Suprapubic skin (tissue), 4 donors: Measurements from ENCODE around the gene ERBB4.

Source experiments
- EP300 ChIP-seq: sonication (generic); formaldehyde crosslinking; IDR thresholded peaks from one replicate; pipeline ENCODE4 v1.6.1; 2017; ENCODE audit warnings: antibody characterized with exemption
- POLR2A ChIP-seq, 2 donors: fragments of 450-650 bp; IDR thresholded peaks; one replicate each; pipeline ENCODE4 v1.6.1; 2017; ENCODE audit warnings: antibody characterized with exemption in 2 of 2, mild to moderate bottlenecking in 2 of 2, moderate library complexity in 2 of 2
- POLR2AphosphoS5 ChIP-seq, 3 donors: sonication (generic); formaldehyde crosslinking; IDR thresholded peaks; one replicate each; pipeline ENCODE4 v1.6.1; 2017; ENCODE audit warnings: antibody characterized with exemption in 3 of 3
- TF ChIP-seq, protein P1 (sequence below), 2 donors: fragments of 200-600 bp in 1 of 2; fragments of 450-650 bp in 1 of 2; sonication (generic) in 1 of 2; IDR thresholded peaks; one replicate each; pipeline ENCODE4 v1.5.1; 2016 to 2019; ENCODE audit warnings: antibody characterized with exemption in 2 of 2, mild to moderate bottlenecking in 1 of 2, moderate library complexity in 1 of 2

DNA sequence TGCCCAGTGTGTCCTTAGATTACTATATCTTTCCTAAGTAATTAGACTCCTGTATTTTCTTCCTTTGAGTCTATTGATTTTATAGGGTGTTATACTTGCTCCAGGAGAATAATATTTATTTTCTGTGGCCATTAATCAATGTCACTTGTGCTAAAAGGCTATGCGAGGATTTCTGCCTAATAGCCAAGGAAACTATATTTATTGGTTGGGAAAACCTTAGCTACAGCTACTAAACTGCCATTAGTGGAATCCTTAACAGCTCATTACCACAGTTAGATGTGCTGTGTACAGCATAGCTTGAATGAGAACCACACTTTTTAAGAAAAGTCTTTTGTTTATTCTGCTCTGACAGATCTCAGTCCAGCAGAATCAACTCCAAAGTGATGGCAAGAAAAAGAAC, 537.3 kb downstream of the ERBB4 start:
- TF ChIP-seq, protein P1, sequence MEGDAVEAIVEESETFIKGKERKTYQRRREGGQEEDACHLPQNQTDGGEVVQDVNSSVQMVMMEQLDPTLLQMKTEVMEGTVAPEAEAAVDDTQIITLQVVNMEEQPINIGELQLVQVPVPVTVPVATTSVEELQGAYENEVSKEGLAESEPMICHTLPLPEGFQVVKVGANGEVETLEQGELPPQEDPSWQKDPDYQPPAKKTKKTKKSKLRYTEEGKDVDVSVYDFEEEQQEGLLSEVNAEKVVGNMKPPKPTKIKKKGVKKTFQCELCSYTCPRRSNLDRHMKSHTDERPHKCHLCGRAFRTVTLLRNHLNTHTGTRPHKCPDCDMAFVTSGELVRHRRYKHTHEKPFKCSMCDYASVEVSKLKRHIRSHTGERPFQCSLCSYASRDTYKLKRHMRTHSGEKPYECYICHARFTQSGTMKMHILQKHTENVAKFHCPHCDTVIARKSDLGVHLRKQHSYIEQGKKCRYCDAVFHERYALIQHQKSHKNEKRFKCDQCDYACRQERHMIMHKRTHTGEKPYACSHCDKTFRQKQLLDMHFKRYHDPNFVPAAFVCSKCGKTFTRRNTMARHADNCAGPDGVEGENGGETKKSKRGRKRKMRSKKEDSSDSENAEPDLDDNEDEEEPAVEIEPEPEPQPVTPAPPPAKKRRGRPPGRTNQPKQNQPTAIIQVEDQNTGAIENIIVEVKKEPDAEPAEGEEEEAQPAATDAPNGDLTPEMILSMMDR (IDR thresholded peaks at IDR 0.05) = no peak
- TF ChIP-seq POLR2A (IDR thresholded peaks at IDR 0.05) (no peak), POLR2AphosphoS5 (IDR thresholded peaks at IDR 0.05) (no peak), EP300 (no peak)
